AG04450 (cell line): ENCODE measurements around the gene SOBP. TPM values are rescaled to one million over a fixed set of nuclear protein-coding genes. Genes with fewer than 3 reads are reported as not detected.

Experiments
- CTCF ChIA-PET: fragments of 300-600, 350-600 bp; formaldehyde crosslinking; extraction: SDS; loops from one replicate; lab custom pipeline; 2022; ENCODE audit warnings: antibody characterized with exemption, inconsistent platforms; lab: Charles Lee
- POLR2A ChIA-PET: fragments of 350-600 bp; formaldehyde crosslinking; extraction: SDS; loops from one replicate; lab custom pipeline; 2021; ENCODE audit warnings: antibody characterized with exemption, inconsistent platforms; lab: Yijun Ruan, JAX
- DNase-seq: peaks from one replicate; pipeline ENCODE4 v3.0.0-alpha.2; 2011; ENCODE audit warnings: low read depth, low spot score
- H3K27ac ChIP-seq: one replicate; pipeline ENCODE4 v1.5.1; 2012; ENCODE audit warnings: low read depth, low read length, control low read depth
- H3K27me3 ChIP-seq: one replicate; pipeline ENCODE4 v1.6.0; 2012; ENCODE audit warnings: low read length; ENCODE audit not compliant: control insufficient read depth, insufficient read depth
- H3K4me3 ChIP-seq: 2 replicates; pipeline ENCODE4 v1.5.1; 2011; ENCODE audit warnings: mild to moderate bottlenecking, low read depth, low read length, control low read depth
- H3K9me3 ChIP-seq: 2 replicates; pipeline ENCODE4 v1.5.1; 2012; ENCODE audit warnings: low read length; ENCODE audit not compliant: control insufficient read depth, insufficient read depth
- CTCF ChIP-seq: IDR thresholded peaks from 2 replicates; pipeline ENCODE4 v1.5.1; 2011; ENCODE audit warnings: low read depth, low read length, control low read depth, inconsistent platforms
- polyA plus RNA-seq: library from polyadenylated mRNA; depleted of rRNA; stranded (reverse); fragments of >200 nt; gene quantifications from 2 replicates; pipeline ENCODE4 v1.2.3, GENCODE V29; 2011

The SOBP gene
- polyA plus RNA-seq, 1 experiment = 0.76 TPM

- Histone ChIP-seq H3K27me3 (no peaks in the 10 kb centered on the region), H3K27ac (peak overlapping the region; percentile 63), H3K9me3 (no peaks in the 10 kb centered on the region), H3K4me3 (no peak overlapping the region)
- ChIA-PET CTCF (interaction anchor here (1.3 to 1.9 kb wide), 2 partner anchors 8 to 23 kb away, joined by 5 to 7 read pairs; no protein-coding TSS in a partner anchor), POLR2A (interaction anchor here (1.6 kb wide), 1 partner anchor 19 kb away, joined by 4 read pairs; no protein-coding TSS in a partner anchor)
- no peak for TF ChIP-seq CTCF
- DNase-seq = no peak
Observed at GRCh38 chr6:107698146-107698545, 208.2 kb downstream of the SOBP start.

- Histone ChIP-seq H3K27me3 (no peaks in the 10 kb centered on the region), H3K27ac (no peak overlapping the region), H3K9me3 (no peaks in the 10 kb centered on the region), H3K4me3 (no peak overlapping the region)
- POLR2A ChIA-PET = interaction anchor here (0.7 to 1.6 kb wide), 2 partner anchors 20 to 82 kb away, joined by 3 to 4 read pairs; no protein-coding TSS in a partner anchor
- CTCF ChIA-PET = interaction anchor here (1.2 to 2.5 kb wide), 4 partner anchors 20 to 25 kb away, joined by 3 to 7 read pairs (median 4); no protein-coding TSS in a partner anchor
- no peak for DNase-seq
- no peak for TF ChIP-seq CTCF
Observed at GRCh38 chr6:107699254-107699653, 209.3 kb downstream of the SOBP start.

GRCh38 chr6:107699697-107700325 is 209.9 kb downstream of the SOBP start:
- H3K4me3 ChIP-seq = no peak overlapping the region
- POLR2A ChIA-PET = interaction anchor here (0.6 kb wide), 1 partner anchor 1886 kb away, joined by 3 read pairs; no protein-coding TSS in a partner anchor
- H3K9me3 ChIP-seq = no peaks in the 10 kb centered on the region
- H3K27ac ChIP-seq = no peak overlapping the region
- no peaks in the 10 kb centered on the region for H3K27me3 ChIP-seq
- no peak for TF ChIP-seq CTCF
- CTCF ChIA-PET = interaction anchor here (1.2 to 2.5 kb wide), 3 partner anchors 21 to 25 kb away, joined by 3 to 6 read pairs (median 3); no protein-coding TSS in a partner anchor
- DNase-seq = no peak

GRCh38 chr6:107703606-107704005 is 213.7 kb downstream of the SOBP start:
- CTCF ChIA-PET = interaction anchor here (0.6 to 4.3 kb wide), 17 partner anchors 9 to 210 kb away, joined by 3 to 46 read pairs (median 3); no protein-coding TSS in a partner anchor
- H3K27me3 ChIP-seq = no peaks in the 10 kb centered on the region
- H3K9me3 ChIP-seq = no peaks in the 10 kb centered on the region
- no peak overlapping the region for H3K4me3 ChIP-seq
- no peak for TF ChIP-seq CTCF
- H3K27ac ChIP-seq = no peak overlapping the region
- no peak for DNase-seq
- POLR2A ChIA-PET = no interaction called here

GRCh38 chr6:107704347-107705013 is 214.6 kb downstream of the SOBP start:
- no peak overlapping the region; the same call in 1 of the 2 replicates for H3K4me3 ChIP-seq
- ChIA-PET CTCF (interaction anchor here (0.6 to 4.3 kb wide), 22 partner anchors 9 to 564 kb away, joined by 3 to 46 read pairs (median 4); no protein-coding TSS in a partner anchor), POLR2A (no interaction called here)
- peak; percentile 82 for TF ChIP-seq CTCF
- no peaks in the 10 kb centered on the region for H3K9me3 ChIP-seq
- no peak for DNase-seq
- no peaks in the 10 kb centered on the region for H3K27me3 ChIP-seq
- H3K27ac ChIP-seq = no peak overlapping the region
